GM12865 (cell line): ENCODE measurements around the gene MLLT11.

Experiments used
- DNase-seq: peaks from one replicate; pipeline ENCODE4 v3.0.0; 2010; ENCODE audit warnings: low read depth
- H3K4me3 ChIP-seq: 2 replicates; pipeline ENCODE4 v1.5.1; 2011; ENCODE audit warnings: mild to moderate bottlenecking, low read depth, low read length, control low read depth
- CTCF ChIP-seq: IDR thresholded peaks from 2 replicates; pipeline ENCODE4 v1.5.1; 2011; ENCODE audit warnings: low read length, control low read depth, low read depth, inconsistent platforms; ENCODE audit not compliant: insufficient read depth; ENCODE audit errors: missing control alignments

Gene MLLT11

DNA sequence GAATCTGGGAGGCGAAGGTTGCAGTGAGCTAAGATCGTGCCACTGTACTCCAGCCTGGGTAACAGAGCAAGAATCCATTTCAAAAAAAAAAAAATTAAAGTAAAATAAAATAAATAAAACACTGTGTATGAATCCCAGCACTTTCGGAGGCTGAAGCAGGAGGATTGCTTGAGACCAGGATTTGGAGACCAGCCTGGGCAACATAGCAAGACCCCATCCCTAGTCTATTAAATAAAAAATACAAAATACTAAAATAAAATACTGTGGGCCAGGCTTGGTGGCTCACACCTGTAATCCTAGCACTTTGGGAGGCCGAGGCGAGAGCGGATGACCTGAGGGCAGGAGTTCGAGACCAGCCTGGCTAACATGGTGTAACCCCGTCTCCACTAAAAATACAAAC is 28.0 kb upstream of the MLLT11 start:
- H3K4me3 ChIP-seq, result no peak overlapping the region
- no peak for DNase-seq
- no peak for TF ChIP-seq CTCF

- no peak overlapping the region for H3K4me3 ChIP-seq
- no peak for DNase-seq
- no peak for TF ChIP-seq CTCF
Measured at GRCh38 chr1:151035167-151035566, 25.0 kb upstream of the MLLT11 start.

DNA sequence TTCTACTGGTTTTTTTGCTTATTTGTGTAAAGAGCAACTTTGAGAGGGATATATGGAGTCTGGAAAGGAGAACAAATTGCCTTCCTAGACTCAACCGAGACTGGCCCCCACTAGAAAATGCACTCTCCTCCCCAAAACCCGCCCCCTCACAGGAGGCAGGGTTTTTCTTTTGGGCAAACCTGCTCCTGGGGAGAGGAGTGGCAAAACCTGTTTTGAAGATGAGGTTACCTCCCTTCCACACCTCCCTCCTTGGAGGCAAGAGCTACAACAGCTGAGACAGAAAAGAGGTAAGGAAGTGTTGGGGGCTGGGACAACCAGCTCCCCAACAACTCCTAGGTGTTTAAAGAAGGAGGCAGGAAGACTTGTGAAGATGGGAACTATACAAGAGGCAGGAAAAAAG is 23.8 kb upstream of the MLLT11 start, which contains the start of gene BNIPL:
Gene BNIPL (plus strand): TSS at position 231 of the 400 bp plus-strand sequence. CDS start 140 bp downstream, at position 371.
- no peak for TF ChIP-seq CTCF
- no peak within 1 kb of the TSS for H3K4me3 ChIP-seq
- no peak for DNase-seq

DNA sequence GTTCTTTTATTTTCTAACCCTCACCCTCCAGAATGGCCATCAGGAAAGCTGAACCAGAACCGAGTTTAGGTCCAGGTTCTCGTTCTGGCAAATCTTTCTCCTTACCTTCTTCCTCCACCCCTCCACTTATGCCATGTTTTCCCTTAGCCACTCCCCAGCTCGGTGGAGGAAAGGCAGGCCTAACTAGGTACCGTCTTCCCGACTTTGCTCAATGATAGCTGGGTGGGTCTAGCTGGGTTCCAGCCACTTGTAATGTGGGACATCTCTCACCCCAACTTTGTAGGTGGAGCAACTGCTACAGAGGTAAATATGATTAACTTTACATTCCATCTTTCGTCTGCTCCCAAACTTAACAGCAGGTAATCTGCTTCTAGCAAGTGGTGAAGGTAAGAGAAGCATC is 23.2 kb upstream of the MLLT11 start:
- no peak for DNase-seq
- H3K4me3 ChIP-seq, result no peak overlapping the region
- no peak for TF ChIP-seq CTCF

DNA sequence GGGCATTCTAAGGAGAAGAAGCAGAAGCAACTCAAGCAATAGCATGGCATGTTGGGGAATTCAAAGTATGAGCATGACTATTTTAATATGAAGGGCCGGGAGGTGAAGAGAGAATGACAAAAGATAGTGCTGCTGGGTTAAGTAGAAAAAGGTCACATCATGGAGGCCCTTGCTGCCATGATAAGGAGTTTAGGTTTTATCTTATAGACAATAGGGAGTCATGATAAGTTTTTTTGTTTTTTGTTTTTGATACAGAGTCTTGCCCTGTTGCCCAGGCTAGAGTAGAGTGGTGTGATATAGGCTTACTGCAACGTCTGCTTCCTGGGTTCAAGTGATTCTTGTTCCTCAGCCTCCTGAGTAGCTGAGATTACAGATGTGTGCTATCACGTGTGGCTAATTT is 20.7 kb upstream of the MLLT11 start:
- no peak for DNase-seq
- H3K4me3 ChIP-seq, result no peak overlapping the region
- TF ChIP-seq CTCF, result no peak

- no peak for TF ChIP-seq CTCF
- no peak for DNase-seq
- no peak overlapping the region for H3K4me3 ChIP-seq
Measured at GRCh38 chr1:151043163-151043562, 17.0 kb upstream of the MLLT11 start.

GRCh38 chr1:151047591-151047924 is 12.6 kb upstream of the MLLT11 start, which contains the start of gene C1orf56:
Gene C1orf56, plus strand, starts transcription at chr1:151047751. Its CDS starts 97 bp downstream, at chr1:151047848.
- peak within 1 kb of the TSS; percentile 79 for H3K4me3 ChIP-seq
- no peak for TF ChIP-seq CTCF
- peak; percentile 78 for DNase-seq
